HS-27A (cell line): ENCODE measurements around the gene SLC29A4.
"Not testable (repeated sequence)": the region's sequence is repeated elsewhere in the genome, so short reads cannot be mapped to it uniquely, and the experiment has no call there.

Experiments used
- DNase-seq: peaks from one replicate; pipeline ENCODE4 v3.0.0-alpha.2; 2012; ENCODE audit warnings: low read depth, missing footprints

SLC29A4 gene, protein sequence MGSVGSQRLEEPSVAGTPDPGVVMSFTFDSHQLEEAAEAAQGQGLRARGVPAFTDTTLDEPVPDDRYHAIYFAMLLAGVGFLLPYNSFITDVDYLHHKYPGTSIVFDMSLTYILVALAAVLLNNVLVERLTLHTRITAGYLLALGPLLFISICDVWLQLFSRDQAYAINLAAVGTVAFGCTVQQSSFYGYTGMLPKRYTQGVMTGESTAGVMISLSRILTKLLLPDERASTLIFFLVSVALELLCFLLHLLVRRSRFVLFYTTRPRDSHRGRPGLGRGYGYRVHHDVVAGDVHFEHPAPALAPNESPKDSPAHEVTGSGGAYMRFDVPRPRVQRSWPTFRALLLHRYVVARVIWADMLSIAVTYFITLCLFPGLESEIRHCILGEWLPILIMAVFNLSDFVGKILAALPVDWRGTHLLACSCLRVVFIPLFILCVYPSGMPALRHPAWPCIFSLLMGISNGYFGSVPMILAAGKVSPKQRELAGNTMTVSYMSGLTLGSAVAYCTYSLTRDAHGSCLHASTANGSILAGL

DNA sequence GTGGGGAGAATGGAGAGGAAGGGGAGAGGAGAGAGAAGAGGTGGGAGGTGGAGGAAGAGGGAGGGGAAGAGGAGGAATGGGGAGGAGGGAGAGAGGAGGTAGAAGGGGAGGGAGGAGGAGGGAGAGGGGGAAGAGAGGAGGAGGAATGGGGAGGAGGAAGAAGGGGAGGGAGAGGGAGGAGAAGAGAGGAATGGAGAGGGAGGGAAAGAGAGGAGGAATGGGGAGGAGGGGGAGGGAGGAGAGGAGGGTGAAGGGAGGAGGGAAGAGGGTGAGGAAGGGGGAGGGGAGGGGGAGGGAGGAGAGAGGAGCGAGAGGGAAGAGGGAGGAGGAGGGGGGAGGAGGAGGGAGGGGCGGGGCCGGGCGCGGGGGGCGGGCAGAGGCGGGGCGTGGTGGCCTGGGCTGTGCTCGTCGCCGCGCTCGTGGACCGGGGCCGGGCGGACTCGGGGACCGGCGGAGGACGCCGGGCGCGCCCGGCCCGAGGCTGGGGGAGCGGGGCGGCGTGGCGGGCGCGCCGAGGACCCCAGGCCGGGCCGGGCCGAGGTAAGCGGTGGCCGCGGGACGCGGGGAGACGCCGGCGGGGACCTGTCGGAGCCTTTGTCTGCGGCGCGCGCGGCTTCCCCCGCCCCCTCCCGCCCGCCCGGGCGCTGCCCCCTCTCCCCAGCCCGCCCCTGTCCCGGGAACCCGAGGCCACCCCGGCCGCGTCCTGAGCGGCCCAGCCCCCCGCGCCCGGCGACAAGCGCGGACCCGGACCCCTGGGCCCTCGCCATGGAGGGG, at the start of gene SLC29A4:
SLC29A4 (plus strand) TSS at position 401 of the 774 bp plus-strand sequence. CDS start 4,874 bp downstream, outside the sequence.
- no peak for DNase-seq

DNA sequence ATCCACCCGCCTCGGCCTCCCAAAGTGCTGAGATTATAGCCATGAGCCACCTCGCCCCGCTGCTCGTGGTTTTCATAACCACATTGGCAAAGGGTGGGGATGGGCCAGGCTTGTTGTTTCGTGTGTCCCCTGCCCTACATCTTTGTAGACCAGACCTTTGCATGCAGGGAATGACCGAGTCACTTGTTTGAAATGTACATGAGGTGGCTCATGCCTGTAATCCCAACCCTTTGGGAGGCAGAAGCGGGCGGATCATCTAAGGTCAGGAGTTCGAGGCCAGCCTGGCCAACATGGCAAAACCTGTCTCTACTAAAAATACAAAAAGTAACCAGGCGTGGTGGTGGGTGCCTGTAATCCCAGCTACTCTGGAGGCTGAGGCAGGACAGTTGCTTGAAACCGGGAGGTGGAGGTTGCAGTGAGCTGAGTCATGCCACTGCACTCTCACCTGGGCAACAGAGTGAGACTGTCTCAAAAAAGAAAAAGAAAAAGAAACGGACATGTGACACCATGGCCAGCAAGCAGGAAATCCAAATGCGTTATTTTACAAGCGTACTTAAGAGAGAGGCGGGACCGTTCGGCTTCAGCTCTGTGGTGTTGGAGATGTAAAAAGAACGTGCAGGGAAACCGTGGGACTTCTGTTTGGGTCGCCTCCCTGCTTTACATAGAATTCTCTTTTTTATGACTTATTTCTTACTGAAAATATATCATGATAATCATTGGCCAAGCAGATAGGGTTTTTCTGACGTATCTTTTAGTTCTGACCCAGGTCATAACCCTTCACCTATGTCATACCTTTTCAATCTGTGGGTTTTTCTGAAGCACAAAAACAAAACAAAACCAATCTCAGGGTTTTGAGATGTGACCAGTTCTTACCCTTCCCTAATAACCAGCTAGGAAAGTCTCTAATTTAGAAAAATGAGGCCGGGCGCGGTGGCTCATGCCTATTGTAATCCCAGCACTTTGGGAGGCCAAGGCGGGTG, 47.6 kb upstream of the SLC29A4 start:
- no peak for DNase-seq

DNA sequence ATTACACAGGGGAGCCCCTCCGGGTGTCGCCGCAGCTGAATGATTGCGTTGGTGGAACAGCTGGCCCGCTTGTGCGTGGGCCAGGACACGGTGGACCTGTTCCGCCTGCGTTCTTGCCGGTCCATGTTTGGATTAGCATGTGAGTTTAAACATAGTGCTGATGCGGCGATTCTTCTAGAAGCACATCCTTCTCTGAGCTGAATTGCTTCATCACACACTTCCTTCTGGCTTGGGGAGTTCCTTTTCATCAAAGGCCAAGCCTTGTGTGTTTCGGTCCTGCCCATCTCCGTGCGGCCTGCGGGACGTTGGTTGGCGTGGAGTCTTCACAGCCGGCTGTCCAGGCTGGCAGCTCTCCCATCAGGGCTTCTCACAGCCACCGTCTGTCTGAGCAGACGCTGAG, 45.5 kb upstream of the SLC29A4 start:
- no peak for DNase-seq

DNA sequence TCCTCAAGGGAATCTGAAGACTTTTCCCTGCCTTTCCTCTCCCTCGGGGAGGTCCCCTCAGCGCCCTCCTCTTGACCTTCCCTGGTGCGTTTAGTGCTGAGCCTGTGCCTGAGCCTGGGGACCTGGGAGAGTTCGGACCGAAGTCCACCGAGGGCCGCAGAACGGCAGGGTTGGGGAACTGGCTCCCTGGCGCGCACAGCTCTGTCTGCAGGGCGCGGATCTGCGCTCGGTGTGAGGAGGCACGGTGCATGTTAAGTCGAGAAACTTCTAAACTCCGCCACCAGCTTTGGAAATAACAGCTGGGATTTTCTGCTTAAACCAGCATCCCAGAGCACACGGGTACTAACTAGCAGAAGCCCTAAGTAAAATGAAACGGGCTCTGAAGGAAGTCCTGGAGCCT, 44.2 kb upstream of the SLC29A4 start:
- no peak for DNase-seq

DNA sequence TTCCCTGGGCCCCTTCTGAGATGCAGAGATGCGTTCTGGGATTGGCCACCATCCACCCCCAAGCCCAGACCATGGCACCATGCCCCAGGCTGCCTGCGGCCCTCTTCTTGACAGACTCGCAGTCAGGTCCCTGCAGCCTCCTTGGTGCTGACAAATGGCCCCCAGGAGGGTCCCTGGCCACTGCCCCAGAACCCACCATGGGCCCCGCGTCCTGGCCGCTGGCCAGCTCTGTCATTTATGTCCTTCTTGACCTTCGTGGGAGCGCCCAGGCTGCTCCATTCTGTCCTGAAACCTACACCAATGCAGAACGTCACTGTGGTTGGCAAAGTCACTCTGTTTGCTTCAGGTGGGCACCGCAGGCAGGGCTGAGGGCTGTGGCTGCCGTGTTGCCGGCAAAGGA, 39.5 kb upstream of the SLC29A4 start:
- DNase-seq = no peak

DNA sequence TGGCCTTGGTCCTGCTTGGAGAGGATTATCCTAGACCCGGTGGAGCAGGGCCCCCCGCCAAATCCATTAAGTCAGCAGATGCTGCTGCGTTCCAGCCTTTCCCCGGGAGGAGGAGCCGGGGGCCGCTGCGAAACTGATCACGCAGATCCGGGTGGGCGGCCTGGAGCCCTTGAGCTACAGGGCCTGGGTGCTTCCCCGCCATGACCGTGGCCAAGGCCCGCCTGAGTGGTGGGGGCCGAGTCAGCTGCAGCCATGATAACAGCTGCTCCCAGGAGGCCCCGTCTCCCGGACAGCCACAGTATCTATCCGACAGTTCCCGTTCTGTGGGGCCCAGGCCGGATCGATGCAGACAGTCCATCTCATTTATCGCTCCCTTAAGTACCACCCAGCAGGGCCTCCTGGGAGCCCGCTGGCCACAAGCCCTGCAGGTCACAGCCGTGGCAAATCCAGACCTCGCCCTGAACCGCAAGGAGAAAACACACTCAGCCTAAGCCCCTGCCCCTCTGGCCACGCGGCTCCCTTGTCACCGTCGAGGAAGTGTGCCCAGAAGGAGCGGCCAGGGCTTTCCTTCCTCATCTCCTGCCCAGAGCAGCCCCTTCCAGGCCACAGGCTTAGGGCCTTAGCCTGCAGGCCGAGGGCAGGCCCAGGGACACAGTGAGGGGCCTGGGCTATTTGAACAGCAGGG, 34.4 kb upstream of the SLC29A4 start:
- no peak for DNase-seq

DNA sequence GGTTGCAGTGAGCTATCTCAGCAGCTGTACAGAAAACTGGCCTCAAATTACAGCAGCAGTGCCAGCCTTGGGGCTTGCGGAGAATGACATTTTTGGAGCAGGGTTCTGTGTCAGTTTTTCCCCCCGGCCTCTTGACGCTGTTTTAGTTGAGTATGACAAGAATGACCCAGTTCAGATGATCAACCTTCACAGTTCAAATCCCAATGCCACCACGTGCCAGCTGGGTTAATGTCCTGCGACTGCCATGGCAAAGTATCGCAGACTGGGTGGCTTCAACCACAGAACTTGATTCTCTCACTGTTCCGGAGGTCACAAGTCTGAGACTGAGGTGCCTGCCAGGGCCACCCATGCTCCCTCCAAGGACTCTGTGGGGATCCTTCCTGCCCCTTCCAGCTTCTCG, 32.0 kb upstream of the SLC29A4 start:
- not testable (repeated sequence) for DNase-seq

DNA sequence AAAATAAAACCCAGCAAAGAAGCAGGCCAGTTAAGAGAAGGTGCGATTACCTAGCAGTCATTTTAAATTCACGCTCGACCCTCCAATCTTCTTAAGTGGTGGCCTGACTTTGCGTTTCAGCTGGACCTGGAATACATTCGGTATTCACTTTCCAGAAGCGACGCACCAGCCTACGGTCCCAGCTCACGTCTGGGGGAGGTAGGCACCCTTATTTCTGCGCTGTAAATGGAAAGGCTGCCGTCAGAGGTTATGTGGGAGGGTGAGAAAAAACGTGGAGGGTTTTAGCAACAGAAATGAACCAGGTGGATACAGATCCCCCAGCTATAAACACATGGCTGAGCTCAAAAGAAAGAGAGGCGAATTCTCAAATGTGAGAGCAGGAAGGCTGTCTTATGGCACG, 29.2 kb upstream of the SLC29A4 start:
- DNase-seq = not testable (repeated sequence)

DNA sequence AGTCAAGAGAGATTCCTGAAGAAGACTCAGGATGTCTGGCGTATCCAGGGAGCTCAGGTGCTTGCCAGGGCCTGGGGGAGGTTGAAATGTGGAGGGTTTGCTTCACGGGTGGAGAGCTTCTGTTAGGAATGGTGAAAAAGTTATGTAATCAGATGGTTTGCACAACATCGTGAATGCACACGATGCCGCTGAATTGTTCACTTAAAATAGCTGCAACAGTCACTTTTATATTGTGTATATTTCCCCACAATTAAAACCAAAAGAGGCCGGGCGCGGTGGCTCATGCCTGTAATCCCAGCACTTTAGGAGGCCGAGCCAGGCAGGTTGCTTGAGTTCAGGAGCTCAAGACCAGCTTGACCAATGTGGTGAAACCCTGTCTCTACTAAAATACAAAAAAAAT, 28.4 kb upstream of the SLC29A4 start:
- not testable (repeated sequence) for DNase-seq

DNA sequence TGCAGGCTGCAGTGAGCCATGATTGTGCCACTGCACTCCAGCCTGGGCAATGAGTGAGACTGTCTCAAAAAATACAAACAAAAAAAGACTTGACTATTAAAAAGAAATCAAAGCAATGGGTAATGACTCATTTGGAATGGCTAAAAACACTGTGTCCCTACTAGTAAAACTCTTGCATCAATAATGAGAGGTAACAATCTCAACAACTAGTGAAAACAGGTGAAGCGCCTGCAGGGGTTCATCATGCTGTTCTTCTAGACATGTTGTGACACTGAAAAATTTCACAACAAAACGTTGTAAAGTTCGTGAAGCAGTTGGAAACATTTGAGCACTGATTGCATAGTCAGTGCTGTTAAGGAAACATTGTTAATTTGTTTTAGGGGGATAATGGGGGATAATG, 26.9 kb upstream of the SLC29A4 start:
- DNase-seq = no peak

DNA sequence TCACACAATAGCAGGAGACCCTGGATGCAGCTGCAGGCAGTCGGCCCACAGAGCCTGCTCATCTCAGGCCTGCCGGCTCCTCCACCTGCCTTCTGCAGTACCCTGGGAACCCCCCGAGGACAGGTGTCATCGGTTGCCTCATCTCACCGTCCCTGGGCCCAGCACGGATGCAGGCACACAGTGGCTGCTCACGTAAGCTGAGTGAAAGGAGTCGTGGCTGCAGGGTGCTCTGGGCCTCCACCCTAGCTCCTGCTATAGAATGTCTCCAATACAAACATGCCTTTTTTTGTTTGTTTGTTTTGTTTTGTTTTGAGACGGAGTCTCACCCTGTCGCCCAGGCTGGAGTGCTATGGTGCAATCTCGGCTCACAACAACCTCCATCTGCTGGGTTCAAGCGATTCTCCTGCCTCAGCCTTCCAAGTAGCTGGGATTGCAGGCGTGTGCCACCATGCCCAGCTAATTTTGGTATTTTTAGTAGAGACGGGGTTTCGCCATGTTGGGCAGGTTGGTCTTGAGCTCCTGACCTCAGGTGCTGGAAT, 22.1 kb upstream of the SLC29A4 start:
- DNase-seq = not testable (repeated sequence)

DNA sequence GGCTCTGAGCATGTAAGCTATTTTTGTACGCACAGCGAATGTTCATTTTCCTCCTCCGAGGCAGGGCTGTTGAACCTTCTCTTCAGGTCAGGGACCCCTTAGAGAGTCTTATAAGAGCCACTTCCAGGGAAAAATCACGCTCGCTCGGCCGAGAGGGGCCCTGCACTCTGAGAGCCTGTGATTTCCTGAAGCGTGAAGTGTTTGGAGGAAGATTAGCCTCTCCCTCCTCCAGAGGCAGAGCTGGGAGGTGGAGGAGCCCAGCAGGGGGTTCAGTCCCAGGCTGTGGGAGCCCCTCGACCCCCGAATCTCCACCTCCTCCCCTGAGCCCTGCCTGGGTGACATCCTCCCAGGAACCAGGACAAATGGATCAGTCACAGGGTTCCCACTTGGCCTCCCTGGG, 19.7 kb upstream of the SLC29A4 start:
- DNase-seq = not testable (repeated sequence)

DNA sequence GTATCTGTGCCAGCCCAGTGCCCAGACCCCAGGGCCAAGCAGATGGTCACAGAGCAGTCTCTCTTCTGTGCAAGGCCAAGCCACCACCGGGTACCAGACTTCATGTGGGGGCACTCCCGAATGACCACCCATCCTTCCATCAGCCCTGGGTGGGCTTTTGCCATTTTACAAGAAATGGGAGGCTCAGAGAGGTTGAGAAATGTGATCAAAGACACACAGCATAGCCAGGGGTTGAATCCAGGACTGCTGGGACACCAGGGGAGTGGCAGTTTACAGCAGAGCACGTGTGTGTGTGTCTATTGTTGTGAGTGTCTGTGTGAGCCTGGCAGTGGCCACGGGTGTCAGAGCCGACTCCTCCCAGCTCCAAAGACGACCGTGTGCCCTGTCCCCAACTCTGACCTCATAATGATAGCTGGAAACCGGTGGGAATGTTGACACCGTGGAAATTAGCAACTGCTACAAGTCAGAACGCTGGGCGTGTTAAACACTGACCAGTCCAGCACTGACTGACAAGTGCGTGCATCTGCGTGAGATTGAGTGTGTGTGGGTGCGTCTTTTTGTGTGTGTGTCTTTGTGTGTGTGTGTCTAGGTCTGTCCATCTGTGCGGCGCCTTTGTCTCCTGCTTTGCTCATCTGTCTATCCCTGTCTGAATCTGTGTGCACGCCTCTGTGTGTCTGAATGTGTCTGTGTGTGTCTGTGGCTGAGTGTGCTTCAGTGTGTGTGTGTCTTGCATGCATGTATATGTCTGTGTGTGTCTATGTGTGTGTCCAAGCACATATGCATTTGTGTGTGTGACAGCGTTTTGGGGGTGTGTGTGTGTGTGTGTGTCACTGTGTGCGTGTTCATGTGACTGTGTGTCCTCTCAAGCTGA, 17.2 kb upstream of the SLC29A4 start:
- DNase-seq = no peak

DNA sequence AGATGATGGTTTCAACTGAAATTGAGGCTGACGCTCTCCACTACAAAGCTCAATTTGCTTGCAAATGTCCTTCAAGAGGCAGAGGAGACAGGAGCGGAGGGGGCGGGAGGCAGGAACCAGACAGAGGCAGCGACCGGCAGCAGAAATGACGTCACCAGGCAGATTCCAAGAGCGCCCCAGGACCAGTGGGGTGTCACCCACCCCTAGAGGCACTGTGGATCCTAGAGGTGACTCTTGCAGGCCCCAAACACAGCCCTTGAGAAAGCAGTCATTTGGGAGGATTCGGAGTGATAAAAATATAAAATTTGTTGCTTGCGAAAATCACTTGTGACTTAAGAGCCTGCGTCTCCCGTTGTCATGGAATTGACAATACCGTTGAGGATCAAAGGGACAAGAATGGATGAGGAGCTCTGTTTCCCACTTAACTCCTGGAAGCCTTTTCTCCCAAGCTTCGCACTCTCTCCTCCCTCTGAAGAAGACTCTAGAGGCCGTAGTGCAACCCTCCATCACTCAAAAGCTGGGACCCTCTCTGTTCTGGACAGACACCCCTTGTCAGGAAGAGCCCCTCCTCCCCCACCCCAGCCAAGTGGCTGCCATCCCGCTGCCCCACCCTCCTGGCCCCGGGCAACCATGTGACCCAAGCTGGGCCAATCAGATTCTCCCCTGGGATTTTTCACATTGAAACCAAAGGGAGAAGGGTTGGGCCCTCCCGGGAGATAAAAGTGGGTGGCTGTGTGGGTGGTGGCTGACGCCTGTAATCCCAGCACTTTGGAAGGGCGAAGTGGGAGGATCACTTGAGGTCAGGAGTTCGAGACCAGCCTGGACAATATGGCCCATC, 16.3 kb upstream of the SLC29A4 start:
- no peak for DNase-seq

DNA sequence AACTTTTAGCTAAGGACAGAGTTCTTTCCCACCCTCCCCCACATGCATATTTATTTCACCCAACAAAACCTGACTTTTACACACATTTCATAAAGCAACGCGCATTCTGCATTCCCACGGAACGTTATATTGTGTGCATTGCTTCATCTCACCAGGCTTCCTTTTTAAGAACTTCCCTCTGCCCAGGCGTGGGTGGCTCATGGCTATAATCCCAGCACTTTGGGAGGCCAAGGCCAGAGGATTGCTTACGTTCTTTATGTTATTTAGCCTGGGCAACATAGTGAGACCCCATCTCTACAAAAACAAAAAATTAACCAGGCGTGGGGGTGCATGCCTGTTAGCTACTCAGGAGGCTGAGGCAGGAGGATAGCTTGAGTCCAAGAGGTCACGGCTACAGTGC, 14.9 kb upstream of the SLC29A4 start:
- not testable (repeated sequence) for DNase-seq

DNA sequence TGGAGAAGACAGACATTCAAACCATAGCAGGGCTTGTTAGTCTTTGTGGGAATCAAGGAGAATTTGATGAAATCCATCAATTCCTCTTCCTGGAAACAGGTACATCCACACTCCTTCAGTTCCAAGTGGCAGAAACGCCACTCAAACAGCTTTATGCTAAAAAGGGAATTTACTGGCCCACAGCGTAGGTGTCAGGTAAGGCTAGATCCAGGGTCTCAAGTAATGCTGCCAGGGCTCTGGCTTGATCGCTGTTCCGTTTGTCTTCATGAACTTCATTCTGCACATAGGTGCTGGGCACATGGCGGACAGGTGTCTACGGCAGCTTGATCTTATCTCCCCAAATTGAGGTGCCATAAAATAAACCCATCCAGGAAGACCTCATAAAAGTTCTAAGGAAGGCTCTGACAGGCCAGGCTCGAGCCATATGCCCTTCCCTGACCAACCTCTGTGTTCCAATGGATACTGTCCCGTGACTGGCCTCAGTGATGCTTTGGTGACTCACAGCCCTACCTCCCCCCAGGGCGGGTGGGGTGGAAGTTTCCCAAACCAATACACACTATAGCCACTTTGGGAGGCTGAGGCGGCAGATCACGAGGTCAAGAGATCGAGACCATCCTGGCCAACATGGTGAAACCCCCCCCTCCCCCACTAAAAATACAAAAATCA, 12.6 kb upstream of the SLC29A4 start:
- not testable (repeated sequence) for DNase-seq

DNA sequence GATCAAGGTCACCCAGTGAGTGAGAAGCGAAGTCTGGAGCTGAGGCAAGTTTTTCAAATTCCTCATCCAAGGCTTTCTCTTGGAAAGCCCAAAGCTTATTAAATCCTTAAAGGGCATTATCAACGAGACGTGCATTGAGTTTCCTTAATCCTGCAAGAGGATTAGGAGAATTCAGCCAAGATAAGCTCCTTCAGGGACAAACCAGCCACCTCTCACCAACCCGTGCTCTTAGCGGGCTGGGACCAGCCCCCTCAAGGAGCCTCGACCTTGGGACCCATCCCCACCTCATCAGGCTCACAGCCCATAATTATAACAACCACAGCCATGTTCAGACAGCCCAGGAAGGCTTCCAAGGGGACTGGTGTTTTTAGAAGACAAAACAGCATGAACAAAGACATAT, 12.0 kb upstream of the SLC29A4 start:
- DNase-seq = no peak

DNA sequence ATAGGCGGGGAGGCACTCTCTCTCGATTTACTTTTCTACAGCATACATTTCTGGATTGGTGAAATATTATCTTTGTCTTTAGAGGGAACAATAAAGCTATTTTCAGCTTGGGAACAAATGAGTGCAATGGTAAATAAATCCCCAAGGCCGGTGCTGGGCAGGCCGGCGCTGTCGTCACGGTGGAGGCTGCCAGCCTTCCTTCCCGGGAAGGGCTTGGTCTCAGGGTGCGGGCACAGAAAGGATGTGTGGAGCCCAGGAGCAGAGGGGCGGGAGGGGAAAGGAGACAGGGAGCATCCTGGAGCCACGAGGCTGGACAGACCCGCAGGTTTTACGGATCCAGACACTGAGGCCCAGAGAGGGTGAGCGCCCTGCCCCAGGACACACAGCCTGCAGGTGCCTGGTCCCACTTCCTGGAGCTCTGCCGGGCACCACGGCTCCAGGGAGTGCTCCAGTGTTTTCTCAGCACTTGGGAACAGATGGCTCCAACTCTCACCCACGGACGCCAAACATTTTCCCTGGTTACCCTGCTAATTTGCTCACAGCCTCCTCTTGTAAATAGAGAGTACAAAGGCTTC, 8.8 kb upstream of the SLC29A4 start:
- not testable (repeated sequence) for DNase-seq
